ENCODE measurements around the gene HYAL3.

The HYAL3 gene

DNA sequence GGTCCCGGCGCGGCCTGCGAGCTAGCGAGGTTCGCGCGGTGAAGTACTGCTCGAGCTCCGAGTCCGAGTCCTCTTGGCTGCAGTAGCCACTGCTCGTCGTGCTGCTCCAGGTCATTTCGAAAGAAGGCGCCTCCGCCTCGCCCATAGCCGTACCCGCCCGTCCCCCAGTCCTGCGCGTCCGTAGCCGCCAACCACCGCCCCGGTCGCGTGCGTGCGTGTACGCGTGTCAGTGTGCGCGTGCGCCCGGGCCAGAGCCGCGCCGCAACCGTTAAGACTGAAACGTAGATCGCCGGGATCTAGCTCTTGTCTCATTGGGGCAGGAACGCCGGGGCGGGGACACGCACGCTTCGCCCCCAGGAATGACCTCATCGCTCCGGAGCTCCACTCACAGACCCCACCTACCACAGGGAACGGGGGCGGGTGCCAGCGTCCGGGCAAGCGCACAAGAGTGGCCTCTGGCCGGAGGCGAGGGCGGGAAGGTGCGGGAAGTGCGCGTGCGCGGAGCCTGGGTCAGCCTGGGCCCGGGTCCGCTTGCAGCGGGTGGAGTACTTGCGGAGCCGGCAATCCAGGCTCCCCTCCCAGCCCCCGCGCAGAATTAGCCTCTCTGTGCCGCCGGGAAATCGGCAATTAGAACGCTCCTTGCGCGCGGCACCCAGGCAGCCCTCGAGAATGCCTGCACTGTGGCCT, 38.1 kb upstream of the HYAL3 start:
- H3K27me3 Mint-ChIP-seq = no peaks in the 10 kb centered on the region
- H3K4me3 Mint-ChIP-seq = peak overlapping the region; percentile 78
- H3K36me3 Mint-ChIP-seq (ENCODE audit: low read depth) = peaks cover 83% of the 10 kb centered on the region
- peaks cover 54% of the 10 kb centered on the region for H3K4me1 Mint-ChIP-seq (ENCODE audit: low read depth)
- H3K9me3 Mint-ChIP-seq = no peaks in the 10 kb centered on the region
- intact Hi-C loops (cut with micrococcal nuclease) = loop anchor here (1.0 to 5.0 kb wide), 3 partner anchors 9 to 100 kb away; partner anchors contain the start of genes GNAI2, IFRD2 and TUSC2
- peak overlapping the region; percentile 96 for H3K27ac Mint-ChIP-seq

DNA sequence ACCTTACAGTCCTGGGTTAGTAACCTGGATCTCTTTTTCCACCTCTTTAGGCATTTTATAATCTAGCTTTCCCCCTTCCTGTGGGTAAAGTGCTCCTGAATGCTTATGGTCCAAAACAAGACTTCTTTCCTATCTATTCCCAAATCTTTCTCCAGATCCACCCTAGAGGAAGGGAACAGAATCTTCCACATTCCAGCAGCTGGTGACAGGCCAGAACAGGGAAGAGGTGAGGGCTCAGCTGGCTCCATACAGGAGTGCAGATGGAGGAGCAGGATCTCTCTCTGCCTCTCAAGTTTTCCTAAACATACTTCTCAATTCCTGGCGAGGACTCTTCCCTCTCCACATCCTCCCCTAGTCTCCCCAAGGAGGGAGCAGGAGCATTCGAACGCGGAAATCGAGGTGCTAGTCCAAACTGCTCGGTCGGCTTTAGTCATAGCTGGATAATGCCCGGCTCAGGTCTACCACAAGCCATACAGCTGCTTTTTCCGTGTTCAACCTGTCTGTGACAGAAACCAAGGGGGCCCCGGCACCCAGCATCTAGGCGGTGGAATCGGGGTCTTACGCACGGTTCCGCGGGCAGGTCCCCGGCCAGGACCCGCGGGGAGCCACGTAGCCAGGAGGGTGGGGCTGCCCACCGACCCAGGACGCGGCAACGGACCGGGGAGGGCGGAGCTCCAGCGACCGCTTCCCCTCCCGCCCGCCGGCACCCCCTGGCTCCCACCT, 37.4 kb upstream of the HYAL3 start:
- intact Hi-C loops (cut with micrococcal nuclease) = loop anchor here (1.0 to 5.0 kb wide), 3 partner anchors 8 to 99 kb away; partner anchors contain the start of genes GNAI2, IFRD2 and TUSC2
- peak overlapping the region; percentile 78 for H3K4me3 Mint-ChIP-seq
- H3K27me3 Mint-ChIP-seq = no peaks in the 10 kb centered on the region
- no peaks in the 10 kb centered on the region for H3K9me3 Mint-ChIP-seq
- peaks cover 90% of the 10 kb centered on the region for H3K36me3 Mint-ChIP-seq (ENCODE audit: low read depth)
- peak overlapping the region; percentile 96 for H3K27ac Mint-ChIP-seq
- H3K4me1 Mint-ChIP-seq (ENCODE audit: low read depth) = peaks cover 51% of the 10 kb centered on the region

GRCh38 chr3:50334339-50335075, 35.3 kb upstream of the HYAL3 start:
- Mint-ChIP-seq H3K27ac (peak overlapping the region; percentile 59), H3K36me3 (ENCODE audit: low read depth) (peaks cover 99% of the 10 kb centered on the region), H3K4me1 (ENCODE audit: low read depth) (peaks cover 57% of the 10 kb centered on the region), H3K4me3 (no peak overlapping the region), H3K27me3 (no peaks in the 10 kb centered on the region), H3K9me3 (no peaks in the 10 kb centered on the region)
- intact Hi-C loops (cut with micrococcal nuclease) = loop anchor here (5.0 kb wide), 1 partner anchor 97 kb away; the partner anchor contains the start of gene GNAI2

GRCh38 chr3:50333744-50334328, 34.6 kb upstream of the HYAL3 start:
- Mint-ChIP-seq H3K27me3 (no peaks in the 10 kb centered on the region), H3K27ac (peak overlapping the region; percentile 59), H3K9me3 (no peaks in the 10 kb centered on the region), H3K36me3 (ENCODE audit: low read depth) (peaks cover 99% of the 10 kb centered on the region), H3K4me3 (no peak overlapping the region), H3K4me1 (ENCODE audit: low read depth) (peaks cover 55% of the 10 kb centered on the region)
- intact Hi-C loops (cut with micrococcal nuclease) = no loop called here

- H3K27ac Mint-ChIP-seq = no peak overlapping the region
- H3K9me3 Mint-ChIP-seq = no peaks in the 10 kb centered on the region
- H3K36me3 Mint-ChIP-seq (ENCODE audit: low read depth) = peaks cover 88% of the 10 kb centered on the region
- no peak overlapping the region for H3K4me3 Mint-ChIP-seq
- no peaks in the 10 kb centered on the region for H3K27me3 Mint-ChIP-seq
- intact Hi-C loops (cut with micrococcal nuclease) = no loop called here
- peaks cover 55% of the 10 kb centered on the region for H3K4me1 Mint-ChIP-seq (ENCODE audit: low read depth)
Observed at GRCh38 chr3:50331364-50331907, 32.2 kb upstream of the HYAL3 start.

DNA sequence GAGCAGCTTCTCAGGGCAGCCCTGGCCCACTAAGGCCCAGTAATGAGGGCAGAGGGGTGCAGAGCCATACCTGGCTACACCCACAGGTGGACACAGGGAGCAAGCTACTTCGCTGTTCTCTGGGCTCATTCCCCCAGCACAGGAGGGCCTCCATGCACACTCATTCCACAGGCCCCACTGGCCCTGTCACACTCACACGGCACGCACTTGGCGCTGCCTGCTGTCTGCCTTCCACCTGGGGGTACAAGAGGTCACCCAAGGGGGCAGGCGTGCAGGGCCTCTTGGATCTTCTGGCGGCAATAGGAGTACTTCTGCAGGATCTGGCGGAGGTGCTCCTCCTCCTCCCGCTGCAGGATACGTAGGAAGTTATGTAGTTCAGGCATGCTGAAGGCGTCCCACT, 31.1 kb upstream of the HYAL3 start:
- Mint-ChIP-seq H3K4me1 (ENCODE audit: low read depth) (peaks cover 55% of the 10 kb centered on the region), H3K27ac (no peak overlapping the region)

GRCh38 chr3:50327943-50328691, 28.9 kb upstream of the HYAL3 start, which contains the start of gene TUSC2:
TUSC2 (minus strand) TSS chr3:50328223; CDS start chr3:50328099, 124 bp downstream.
- intact Hi-C loops (cut with micrococcal nuclease) = loop anchor here (1.0 kb wide), 1 partner anchor 9 kb away; no protein-coding TSS in a partner anchor
- Mint-ChIP-seq H3K9me3 (no peaks in the 10 kb centered on the region), H3K4me3 (peak within 1 kb of the TSS; percentile 75), H3K4me1 (ENCODE audit: low read depth) (peaks cover 64% of the 10 kb centered on the region), H3K27ac (peak within 1 kb of the TSS; percentile 76), H3K36me3 (ENCODE audit: low read depth) (peaks cover 71% of the 10 kb centered on the region), H3K27me3 (no peaks in the 10 kb centered on the region)

More for the DNA sequence above, 31.1 kb upstream of the HYAL3 start:
- Mint-ChIP-seq H3K9me3 (no peaks in the 10 kb centered on the region), H3K27me3 (no peaks in the 10 kb centered on the region), H3K36me3 (ENCODE audit: low read depth) (peaks cover 88% of the 10 kb centered on the region), H3K4me3 (no peak overlapping the region)
- intact Hi-C loops (cut with micrococcal nuclease) = no loop called here

DNA sequence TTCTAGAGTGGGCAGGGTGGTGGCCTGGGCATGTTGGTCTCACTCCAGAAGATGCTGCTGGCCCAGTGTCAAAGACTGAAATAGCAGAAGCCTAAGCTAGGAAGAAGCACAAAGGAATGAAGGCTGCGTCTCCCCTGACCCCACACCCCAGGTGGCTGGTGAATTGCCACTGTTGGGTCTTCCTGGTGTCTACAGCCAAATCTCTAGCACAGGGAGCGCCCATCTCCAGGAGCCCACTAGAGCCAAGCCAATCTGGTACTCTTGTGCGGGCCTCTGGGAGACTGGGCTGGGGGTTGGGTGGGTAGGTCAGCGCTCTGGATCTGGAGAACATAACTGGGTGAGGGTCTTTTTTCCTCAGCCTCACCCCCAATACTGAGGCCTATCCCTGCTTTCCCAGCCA, 27.9 kb upstream of the HYAL3 start:
- peak overlapping the region; percentile 76 for H3K27ac Mint-ChIP-seq
- H3K4me1 Mint-ChIP-seq (ENCODE audit: low read depth) = peaks cover 71% of the 10 kb centered on the region
- intact Hi-C loops (cut with micrococcal nuclease) = no loop called here
- H3K4me3 Mint-ChIP-seq = peak overlapping the region; percentile 75
- H3K27me3 Mint-ChIP-seq = no peaks in the 10 kb centered on the region
- H3K9me3 Mint-ChIP-seq = no peaks in the 10 kb centered on the region
- H3K36me3 Mint-ChIP-seq (ENCODE audit: low read depth) = peaks cover 61% of the 10 kb centered on the region

DNA sequence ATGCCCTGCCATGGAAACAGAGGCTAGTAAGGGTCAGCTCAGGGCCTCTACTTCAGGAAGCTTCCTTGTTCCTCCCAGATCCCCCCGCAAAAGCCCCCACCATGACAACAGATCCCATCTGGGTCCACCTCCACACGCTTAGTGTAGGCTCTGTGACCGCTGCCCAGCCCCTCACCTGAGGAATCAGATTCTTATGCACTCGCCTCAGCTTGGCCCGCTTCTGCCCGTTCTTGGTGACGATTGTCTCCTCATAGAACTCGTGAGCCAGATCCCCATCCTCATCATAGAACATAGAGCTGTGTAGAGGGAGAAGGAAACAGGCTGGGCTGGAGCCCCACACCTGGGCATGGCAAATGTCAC, 27.0 kb upstream of the HYAL3 start:
- Mint-ChIP-seq H3K4me3 (no peak overlapping the region), H3K9me3 (no peaks in the 10 kb centered on the region), H3K27me3 (no peaks in the 10 kb centered on the region), H3K27ac (peak overlapping the region; percentile 97), H3K36me3 (ENCODE audit: low read depth) (peaks cover 51% of the 10 kb centered on the region), H3K4me1 (ENCODE audit: low read depth) (peaks cover 71% of the 10 kb centered on the region)
- intact Hi-C loops (cut with micrococcal nuclease) = no loop called here

- Mint-ChIP-seq H3K27ac (peak overlapping the region; percentile 97), H3K9me3 (no peaks in the 10 kb centered on the region), H3K27me3 (no peaks in the 10 kb centered on the region), H3K4me3 (no peak overlapping the region), H3K36me3 (ENCODE audit: low read depth) (peaks cover 47% of the 10 kb centered on the region), H3K4me1 (ENCODE audit: low read depth) (peaks cover 70% of the 10 kb centered on the region)
- intact Hi-C loops (cut with micrococcal nuclease) = no loop called here
Observed at GRCh38 chr3:50325497-50326181, 26.4 kb upstream of the HYAL3 start.

- H3K27me3 Mint-ChIP-seq = no peaks in the 10 kb centered on the region
- intact Hi-C loops (cut with micrococcal nuclease) = no loop called here
- no peaks in the 10 kb centered on the region for H3K9me3 Mint-ChIP-seq
- H3K27ac Mint-ChIP-seq = peak overlapping the region; percentile 97
- peaks cover 70% of the 10 kb centered on the region for H3K4me1 Mint-ChIP-seq (ENCODE audit: low read depth)
- H3K4me3 Mint-ChIP-seq = no peak overlapping the region
- H3K36me3 Mint-ChIP-seq (ENCODE audit: low read depth) = peaks cover 47% of the 10 kb centered on the region
Observed at GRCh38 chr3:50325113-50325480, 25.9 kb upstream of the HYAL3 start.

DNA sequence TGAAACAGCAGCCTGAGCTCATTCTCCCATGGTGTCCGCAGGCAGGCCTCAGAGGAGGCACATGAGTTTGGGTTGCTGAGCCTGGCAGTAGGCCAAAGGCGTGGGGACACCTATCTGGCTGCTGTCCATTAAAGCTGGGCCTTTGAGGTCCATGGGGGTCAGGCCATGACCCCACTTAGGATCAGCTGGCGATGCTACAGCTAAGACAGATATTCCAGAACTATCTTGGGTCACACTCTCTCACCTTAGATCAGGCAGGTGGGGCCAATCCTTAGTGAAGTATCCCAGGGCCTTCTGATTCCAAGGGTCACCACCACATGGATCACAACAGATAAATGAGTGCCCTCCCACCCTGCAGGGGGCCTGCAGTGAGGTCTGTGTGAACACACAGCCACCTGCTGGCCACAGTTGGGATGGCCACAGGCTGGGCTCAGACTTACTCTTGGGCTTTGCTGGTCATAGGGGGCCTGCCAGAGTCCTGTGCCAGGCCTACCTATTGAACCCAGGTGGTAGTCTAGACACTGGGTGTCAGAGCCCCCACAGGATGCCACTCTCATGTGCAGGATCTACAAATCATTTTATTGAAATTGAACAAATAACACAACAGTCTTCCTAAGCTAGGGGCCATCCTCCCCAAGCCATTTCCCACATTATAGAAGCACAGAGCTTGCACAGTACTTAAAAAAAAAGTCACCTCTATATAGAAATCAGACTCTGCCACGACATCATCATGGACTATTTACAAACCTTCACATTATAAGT, 25.3 kb upstream of the HYAL3 start:
- Mint-ChIP-seq H3K27ac (peak overlapping the region; percentile 97), H3K4me3 (no peak overlapping the region)

More for the DNA sequence above, 25.3 kb upstream of the HYAL3 start:
- no peaks in the 10 kb centered on the region for H3K9me3 Mint-ChIP-seq
- H3K4me1 Mint-ChIP-seq (ENCODE audit: low read depth) = peaks cover 70% of the 10 kb centered on the region
- no peaks in the 10 kb centered on the region for H3K27me3 Mint-ChIP-seq
- H3K36me3 Mint-ChIP-seq (ENCODE audit: low read depth) = peaks cover 47% of the 10 kb centered on the region
- intact Hi-C loops (cut with micrococcal nuclease) = loop anchor here (1.0 kb wide), 1 partner anchor 50 kb away; no protein-coding TSS in a partner anchor

All from dendritic cell treated with granulocyte-macrophage colony-stimulating factor and Interleukin-4, amounts not matched to agents 40 ng/mL and 50 ng/mL, for 4 days (primary cell).